ENCODE data around the gene TMPRSS11B.

DNA sequence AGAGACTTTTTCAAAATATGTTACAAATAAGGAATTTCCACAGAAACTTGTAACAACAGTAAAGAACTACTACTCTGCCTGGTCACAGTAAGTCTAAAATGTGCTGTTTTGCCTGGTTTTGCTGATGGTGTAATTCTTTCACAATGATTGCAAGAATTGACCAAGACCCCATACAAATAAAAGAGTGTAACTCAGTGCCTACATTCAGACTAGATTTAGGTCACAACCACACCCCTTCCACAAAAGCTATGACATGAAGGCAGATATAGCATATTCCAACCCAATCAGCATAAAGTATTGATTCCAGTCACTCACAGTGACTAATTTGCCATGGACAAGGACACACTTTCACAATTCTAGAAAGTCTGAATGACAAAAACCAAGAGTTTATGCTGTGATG, 62.1 kb downstream of the TMPRSS11B start:
- TF ChIP-seq, protein P1, sequence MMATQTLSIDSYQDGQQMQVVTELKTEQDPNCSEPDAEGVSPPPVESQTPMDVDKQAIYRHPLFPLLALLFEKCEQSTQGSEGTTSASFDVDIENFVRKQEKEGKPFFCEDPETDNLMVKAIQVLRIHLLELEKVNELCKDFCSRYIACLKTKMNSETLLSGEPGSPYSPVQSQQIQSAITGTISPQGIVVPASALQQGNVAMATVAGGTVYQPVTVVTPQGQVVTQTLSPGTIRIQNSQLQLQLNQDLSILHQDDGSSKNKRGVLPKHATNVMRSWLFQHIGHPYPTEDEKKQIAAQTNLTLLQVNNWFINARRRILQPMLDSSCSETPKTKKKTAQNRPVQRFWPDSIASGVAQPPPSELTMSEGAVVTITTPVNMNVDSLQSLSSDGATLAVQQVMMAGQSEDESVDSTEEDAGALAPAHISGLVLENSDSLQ (IDR thresholded peaks at IDR 0.05), result no peak
- TF ChIP-seq SP1 (IDR thresholded peaks at IDR 0.05) (no peak), FOXM1 (IDR thresholded peaks at IDR 0.05; ENCODE audit: borderline replicate concordance) (no peak), BHLHE40 (IDR thresholded peaks at IDR 0.05; ENCODE audit: borderline replicate concordance) (no peak), ZNF384 (IDR thresholded peaks at IDR 0.05) (no peak), ARNT (IDR thresholded peaks at IDR 0.05) (no peak), SUZ12 (IDR thresholded peaks at IDR 0.05) (no peak), FOXK2 (IDR thresholded peaks at IDR 0.05) (no peak), TARDBP (IDR thresholded peaks at IDR 0.05) (no peak), HDGF (IDR thresholded peaks at IDR 0.05; ENCODE audit: borderline replicate concordance) (no peak), ELF4 (IDR thresholded peaks at IDR 0.05) (no peak), L3MBTL2 (conservative IDR thresholded peaks at IDR 0.05) (no peak), LEF1 (IDR thresholded peaks at IDR 0.05; ENCODE audit: borderline replicate concordance) (no peak), NFRKB (IDR thresholded peaks at IDR 0.05) (no peak)
